WTC11 (cell line): ENCODE measurements around the gene SLC5A10. TPM values are rescaled to one million over a fixed set of nuclear protein-coding genes. Genes with fewer than 3 reads are reported as not detected.

Source experiments
- ATAC-seq: fragments of 200-7000 bp; cut with Tn5 transposase; 2 replicates; pipeline ENCODE4 v1.10.0; 2021; ENCODE audit warnings: mild to moderate bottlenecking, moderate library complexity
- CTCF ChIA-PET: fragments of 300-600 bp; sonication (Branson Sonifier 250); formaldehyde crosslinking; loops from one replicate; lab custom pipeline; 2021; ENCODE audit warnings: antibody characterized with exemption; lab: Charles Lee
- POLR2A ChIA-PET: fragments of 350-600 bp; sonication (Branson Sonifier 250); formaldehyde crosslinking; loops from one replicate; lab custom pipeline; 2021; ENCODE audit warnings: antibody characterized with exemption; lab: Charles Lee
- DNase-seq: peaks from one replicate; pipeline ENCODE4 v3.0.0; 2021; ENCODE audit warnings: low spot score
- H3K27ac Mint-ChIP-seq: 2 replicates; pipeline ENCODE4 v1.8.0; 2021; ENCODE audit warnings: mixed read lengths
- H3K27me3 Mint-ChIP-seq: 2 replicates; pipeline ENCODE4 v1.8.0; 2021; ENCODE audit warnings: low read depth, mild to moderate bottlenecking, moderate library complexity, mixed read lengths
- H3K36me3 Mint-ChIP-seq: 2 replicates; pipeline ENCODE4 v1.8.0; 2021; ENCODE audit warnings: mixed read lengths
- H3K4me1 Mint-ChIP-seq: 2 replicates; pipeline ENCODE4 v1.8.0; 2022; ENCODE audit warnings: mixed read lengths
- H3K4me3 Mint-ChIP-seq: 2 replicates; pipeline ENCODE4 v1.8.0; 2021; ENCODE audit warnings: mild to moderate bottlenecking, moderate library complexity, mixed read lengths
- H3K9me3 Mint-ChIP-seq: 2 replicates; pipeline ENCODE4 v1.8.0; 2021; ENCODE audit warnings: mixed read lengths
- ATF2 ChIP-seq: sonication (generic); formaldehyde crosslinking; IDR thresholded peaks from 2 replicates; pipeline ENCODE4 v1.8.1; 2022; ENCODE audit warnings: low read depth, missing genetic modification reagents, borderline replicate concordance
- ATF3 ChIP-seq: sonication (generic); formaldehyde crosslinking; conservative IDR thresholded peaks from 2 replicates; pipeline ENCODE4 v1.8.1; 2022; ENCODE audit warnings: mild to moderate bottlenecking, missing genetic modification reagents
- CBFB ChIP-seq: sonication (generic); formaldehyde crosslinking; IDR thresholded peaks from 2 replicates; pipeline ENCODE4 v1.8.1; 2022; ENCODE audit warnings: mild to moderate bottlenecking, low read depth, missing genetic modification reagents
- CREB1 ChIP-seq: sonication (generic); formaldehyde crosslinking; IDR thresholded peaks from 2 replicates; pipeline ENCODE4 v1.8.0; 2023; ENCODE audit warnings: mild to moderate bottlenecking, missing genetic modification reagents
- E2F5 ChIP-seq: sonication (generic); formaldehyde crosslinking; IDR thresholded peaks from 2 replicates; pipeline ENCODE4 v1.8.1; 2022; ENCODE audit warnings: mild to moderate bottlenecking, moderate library complexity, missing genetic modification reagents
- EMX1 ChIP-seq: fragments of 250-450 bp; sonication (Bioruptor Pico); IDR thresholded peaks from 2 replicates; pipeline ENCODE4 v1.8.0; 2021; ENCODE audit warnings: mild to moderate bottlenecking
- ERG ChIP-seq: fragments of 250-450 bp; sonication (Bioruptor Pico); IDR thresholded peaks from 2 replicates; pipeline ENCODE4 v1.8.0; 2021; ENCODE audit warnings: mild to moderate bottlenecking
- FOXJ3 ChIP-seq: sonication (generic); formaldehyde crosslinking; IDR thresholded peaks from 2 replicates; pipeline ENCODE4 v1.9.0; 2021; ENCODE audit warnings: missing genetic modification reagents, mild to moderate bottlenecking, borderline replicate concordance
- FOXP1 ChIP-seq: sonication (generic); formaldehyde crosslinking; IDR thresholded peaks from 2 replicates; pipeline ENCODE4 v1.8.0; 2022; ENCODE audit warnings: missing genetic modification reagents, mild to moderate bottlenecking, moderate library complexity, borderline replicate concordance
- FOXP4 ChIP-seq: sonication (generic); formaldehyde crosslinking; IDR thresholded peaks from 2 replicates; pipeline ENCODE4 v1.8.0; 2022; ENCODE audit warnings: mild to moderate bottlenecking, missing genetic modification reagents
- GRHL2 ChIP-seq: fragments of 250-450 bp; sonication (Bioruptor Pico); IDR thresholded peaks from 2 replicates; pipeline ENCODE4 v1.8.0; 2022; ENCODE audit warnings: mild to moderate bottlenecking, moderate library complexity; ENCODE audit not compliant: insufficient replicate concordance, severe bottlenecking
- HMGXB4 ChIP-seq: sonication (generic); formaldehyde crosslinking; IDR thresholded peaks from 2 replicates; pipeline ENCODE4 v1.8.1; 2023; ENCODE audit warnings: mild to moderate bottlenecking, moderate library complexity, missing genetic modification reagents
- JUN ChIP-seq: sonication (generic); formaldehyde crosslinking; IDR thresholded peaks from 2 replicates; pipeline ENCODE4 v1.8.0; 2023; ENCODE audit warnings: mild to moderate bottlenecking, missing genetic modification reagents
- MAX ChIP-seq: sonication (generic); formaldehyde crosslinking; IDR thresholded peaks from 2 replicates; pipeline ENCODE4 v1.8.0; 2022; ENCODE audit warnings: mild to moderate bottlenecking, missing genetic modification reagents
- MXD4 ChIP-seq: fragments of 250-450 bp; sonication (Bioruptor Pico); IDR thresholded peaks from 2 replicates; pipeline ENCODE4 v1.8.0; 2021; ENCODE audit warnings: mild to moderate bottlenecking, moderate library complexity, borderline replicate concordance
- MYBL2 ChIP-seq: sonication (generic); formaldehyde crosslinking; IDR thresholded peaks from 2 replicates; pipeline ENCODE4 v1.8.1; 2023; ENCODE audit warnings: mild to moderate bottlenecking, moderate library complexity, missing genetic modification reagents
- RELA ChIP-seq: sonication (generic); formaldehyde crosslinking; IDR thresholded peaks from 2 replicates; pipeline ENCODE4 v1.8.1; 2022; ENCODE audit warnings: missing genetic modification reagents, mild to moderate bottlenecking, borderline replicate concordance
- TEAD1 ChIP-seq: sonication (generic); formaldehyde crosslinking; IDR thresholded peaks from 2 replicates; pipeline ENCODE4 v1.8.0; 2022; ENCODE audit warnings: mild to moderate bottlenecking, missing genetic modification reagents
- USF2 ChIP-seq: sonication (generic); formaldehyde crosslinking; IDR thresholded peaks from 2 replicates; pipeline ENCODE4 v1.8.1; 2023; ENCODE audit warnings: mild to moderate bottlenecking, missing genetic modification reagents, moderate library complexity
- ZNF232 ChIP-seq: sonication (generic); formaldehyde crosslinking; IDR thresholded peaks from 2 replicates; pipeline ENCODE4 v1.8.0; 2022; ENCODE audit warnings: mild to moderate bottlenecking, missing genetic modification reagents
- ZNF396 ChIP-seq: fragments of 250-450 bp; sonication (Bioruptor Pico); IDR thresholded peaks from 2 replicates; pipeline ENCODE4 v1.8.0; 2021; ENCODE audit warnings: mild to moderate bottlenecking, moderate library complexity, borderline replicate concordance
- ZNF532 ChIP-seq: fragments of 250-450 bp; sonication (Bioruptor Pico); IDR thresholded peaks from 2 replicates; pipeline ENCODE4 v1.9.0; 2021; ENCODE audit warnings: mild to moderate bottlenecking, borderline replicate concordance
- total RNA-seq: library from RNA; stranded (reverse); gene quantifications from 3 replicates; pipeline ENCODE4 v1.2.3, GENCODE V29; 2021

Gene SLC5A10
- total RNA-seq, 1 experiment from 2014 or later: not detected

GRCh38 chr17:18949566-18949965, 2.4 kb upstream of the SLC5A10 start:
- POLR2A ChIA-PET: no interaction called here
- Mint-ChIP-seq H3K4me1 (no peaks in the 10 kb centered on the region; the same call in 1 of the 2 replicates), H3K4me3 (no peak overlapping the region), H3K36me3 (no peaks in the 10 kb centered on the region), H3K27ac (no peak overlapping the region; the same call in 1 of the 2 replicates), H3K27me3 (no peaks in the 10 kb centered on the region)
- ATAC-seq (no peak), DNase-seq (no peak)
- CTCF ChIA-PET: interaction anchor here (1.3 kb wide), 2 partner anchors 12 to 324 kb away, joined by 3 to 8 read pairs; no protein-coding TSS in a partner anchor
- TF ChIP-seq TEAD1 (no peak), GRHL2 (no peak), MYBL2 (CRISPR knock-in tag) (no peak), MXD4 (CRISPR knock-in tag) (no peak), FOXP1 (no peak), USF2 (CRISPR knock-in tag) (no peak), EMX1 (CRISPR knock-in tag) (no peak), RELA (CRISPR knock-in tag) (no peak), FOXP4 (CRISPR knock-in tag) (no peak), ZNF232 (CRISPR knock-in tag) (no peak), ZNF396 (CRISPR knock-in tag) (no peak), E2F5 (no peak), ATF2 (CRISPR knock-in tag) (no peak), JUN (CRISPR knock-in tag) (no peak), ERG (CRISPR knock-in tag) (no peak), CBFB (no peak), CREB1 (CRISPR knock-in tag) (no peak), HMGXB4 (CRISPR knock-in tag) (no peak)
- TF ChIP-seq, all 79 proteins: peak for 0
- no peaks in the 10 kb centered on the region for H3K9me3 Mint-ChIP-seq

- no peaks in the 10 kb centered on the region for H3K36me3 Mint-ChIP-seq
- POLR2A ChIA-PET: no interaction called here
- H3K27me3 Mint-ChIP-seq: no peaks in the 10 kb centered on the region
- ATAC-seq: no peak
- no peaks in the 10 kb centered on the region; the same call in 1 of the 2 replicates for H3K4me1 Mint-ChIP-seq
- H3K9me3 Mint-ChIP-seq: no peaks in the 10 kb centered on the region
- no peak for DNase-seq
- CTCF ChIA-PET: interaction anchor here (1.3 kb wide), 2 partner anchors 11 to 325 kb away, joined by 3 to 8 read pairs; no protein-coding TSS in a partner anchor
- H3K4me3 Mint-ChIP-seq: no peak overlapping the region
- H3K27ac Mint-ChIP-seq: no peak overlapping the region
- no peak for TF ChIP-seq FOXJ3 (CRISPR knock-in tag)
- no peak for TF ChIP-seq ZNF532 (CRISPR knock-in tag)
- no peak for TF ChIP-seq ATF3
- TF ChIP-seq MAX (CRISPR knock-in tag): no peak
- no peak for TF ChIP-seq ZNF396 (CRISPR knock-in tag)
Observed at GRCh38 chr17:18950346-18950745, 1.6 kb upstream of the SLC5A10 start.
